GM08714 (cell line): Measurements from ENCODE around the gene NRCAM.

Experiments
- H3K4me3 ChIP-seq: fragments of 200-500 bp; sonication (Bioruptor generic); 2 replicates; pipeline ENCODE4 v1.5.1; 2014; ENCODE audit warnings: mild to moderate bottlenecking, low read length, inconsistent platforms
- ZNF274 ChIP-seq: IDR thresholded peaks from 2 replicates; pipeline ENCODE4 v1.6.1; 2012; ENCODE audit warnings: mild to moderate bottlenecking, low read depth, low read length

The NRCAM gene

GRCh38 chr7:108193594-108194498 is 262.4 kb downstream of the NRCAM start:
- no peak for TF ChIP-seq ZNF274
- H3K4me3 ChIP-seq: no peak overlapping the region

GRCh38 chr7:108190891-108191290 is 265.3 kb downstream of the NRCAM start:
- H3K4me3 ChIP-seq: no peak overlapping the region
- TF ChIP-seq ZNF274: no peak

GRCh38 chr7:108189733-108190388 is 266.4 kb downstream of the NRCAM start:
- H3K4me3 ChIP-seq: no peak overlapping the region
- TF ChIP-seq ZNF274: no peak

- no peak overlapping the region for H3K4me3 ChIP-seq
- TF ChIP-seq ZNF274: no peak
Observed at GRCh38 chr7:108188724-108189123, 267.5 kb downstream of the NRCAM start.

- H3K4me3 ChIP-seq: no peak overlapping the region
- no peak for TF ChIP-seq ZNF274
Observed at GRCh38 chr7:108181073-108181985, 274.9 kb downstream of the NRCAM start.

- H3K4me3 ChIP-seq: no peak overlapping the region
- no peak for TF ChIP-seq ZNF274
Observed at GRCh38 chr7:108178398-108178797, 277.8 kb downstream of the NRCAM start.

- TF ChIP-seq ZNF274: no peak
- H3K4me3 ChIP-seq: no peak overlapping the region
Observed at GRCh38 chr7:108171164-108171563, 285.1 kb downstream of the NRCAM start.

GRCh38 chr7:108170251-108170650 is 286.0 kb downstream of the NRCAM start:
- no peak for TF ChIP-seq ZNF274
- no peak overlapping the region for H3K4me3 ChIP-seq

- TF ChIP-seq ZNF274: no peak
- H3K4me3 ChIP-seq: no peak overlapping the region
Observed at GRCh38 chr7:108167460-108167859, 288.8 kb downstream of the NRCAM start.

- TF ChIP-seq ZNF274: no peak
- no peak overlapping the region for H3K4me3 ChIP-seq
Observed at GRCh38 chr7:108166687-108167086, 289.5 kb downstream of the NRCAM start.

- no peak overlapping the region for H3K4me3 ChIP-seq
- TF ChIP-seq ZNF274: no peak
Observed at GRCh38 chr7:108165723-108166122, 290.5 kb downstream of the NRCAM start.

GRCh38 chr7:108164946-108165345 is 291.3 kb downstream of the NRCAM start:
- H3K4me3 ChIP-seq: no peak overlapping the region
- TF ChIP-seq ZNF274: no peak

GRCh38 chr7:108164342-108164741 is 291.9 kb downstream of the NRCAM start:
- TF ChIP-seq ZNF274: no peak
- H3K4me3 ChIP-seq: no peak overlapping the region

GRCh38 chr7:108158776-108159175 is 297.5 kb downstream of the NRCAM start:
- TF ChIP-seq ZNF274: no peak
- H3K4me3 ChIP-seq: no peak overlapping the region
